Heart left ventricle (tissue), 16 donors: ENCODE results near the gene KRT8. TPM values are rescaled to one million over a fixed set of nuclear protein-coding genes. Genes with fewer than 3 reads are reported as not detected.
A peak's percentile ranks its signal among the peaks of the same experiment; 100 is the strongest.

Source experiments
- ATAC-seq, 4 donors: fragments of 200-7000 bp; cut with Tn5 transposase; one replicate each; pipeline ENCODE4 v1.9.1; 2020 to 2022; ENCODE audit warnings: moderate library complexity in 4 of 4, mild to moderate bottlenecking in 3 of 4, moderate number of reproducible peaks in 1 of 4
- DNase-seq, 5 donors: peaks; one replicate each; pipeline ENCODE4 v3.0.0-alpha.2; 2020
- H3K27ac ChIP-seq, 12 donors: fragments of 200-600 bp; sonication (generic) in 4 of 12; one replicate each; pipeline versions ENCODE4 v1.5.0 to v1.8.0; 2016 to 2022; ENCODE audit warnings: mild to moderate bottlenecking in 2 of 12
- H3K27me3 ChIP-seq, 9 donors: fragments of 200-600 bp; sonication (generic) in 2 of 9; one replicate each; pipeline versions ENCODE4 v1.5.1 to v1.8.0; 2016 to 2022; ENCODE audit warnings: mild to moderate bottlenecking in 3 of 9
- H3K36me3 ChIP-seq, 9 donors: fragments of 200-600 bp; sonication (generic) in 2 of 9; one replicate each; pipeline versions ENCODE4 v1.5.0 to v1.8.0; 2018 to 2022; ENCODE audit warnings: mild to moderate bottlenecking in 2 of 9
- H3K4me1 ChIP-seq, 12 donors: fragments of 200-600 bp; sonication (generic) in 4 of 12; one replicate each; pipeline versions ENCODE4 v1.5.0 to v1.8.0; 2016 to 2022; ENCODE audit warnings: mild to moderate bottlenecking in 3 of 12
- H3K4me3 ChIP-seq, 12 donors: fragments of 200-600 bp; sonication (generic) in 4 of 12; one replicate each; pipeline versions ENCODE4 v1.5.0 to v1.8.0; 2017 to 2022; ENCODE audit warnings: mild to moderate bottlenecking in 9 of 12, moderate library complexity in 4 of 12
- H3K9me3 ChIP-seq, 12 donors: fragments of 200-600 bp; sonication (generic) in 4 of 12; one replicate each; pipeline versions ENCODE4 v1.5.0 to v1.8.0; 2016 to 2022; ENCODE audit warnings: mild to moderate bottlenecking in 1 of 12
- CTCF ChIP-seq, 12 donors: fragments of 200-600 bp; sonication (generic) in 4 of 12; IDR thresholded peaks; one replicate each; pipeline versions ENCODE4 v1.5.0 to v1.8.0; 2018 to 2022; ENCODE audit warnings: antibody characterized with exemption in 12 of 12, mild to moderate bottlenecking in 5 of 12
- POLR2A ChIP-seq, 2 donors: fragments of 450-650 bp; IDR thresholded peaks; one replicate each; pipeline ENCODE4 v1.6.1; 2017; ENCODE audit warnings: antibody characterized with exemption in 2 of 2, mild to moderate bottlenecking in 2 of 2, moderate library complexity in 2 of 2
- WGBS, 4 donors: extraction: QIAGEN DNeasy Blood & Tissue Kit in 2 of 4; methylation state at CpG; one replicate each; pipeline versions ENCODE4 v1.1.5 to v1.1.7; 2013 to 2018; 5-methylcytosine and 5-hydroxymethylcytosine counted together
- intact Hi-C, 10 donors: fragments of 100-400 bp; cut with DNase I; formaldehyde crosslinking; loops; one replicate each; pipeline versions ENCODE4 v1.11.1 to v1.14.2; 2022
- polyA plus RNA-seq, 2 donors: library from polyadenylated mRNA; stranded (reverse); fragments of 200-250 nt; gene quantifications; one replicate each; pipeline ENCODE4 v1.2.3, GENCODE V29; 2013
- total RNA-seq, 9 donors: library from RNA; depleted of rRNA in 2 of 9; stranded (reverse); fragments of >200 nt in 2 of 9; fragmentation: NEBNext Ultra II Directional in 3 of 9; extraction: Animal tissue kit (Norgen Biotek cat#: 25700) in 3 of 9; gene quantifications; one replicate each; pipeline versions ENCODE4 v1.1.0 to v1.2.4, GENCODE V29; 2016 to 2023
- donor health status: ischemic (EF 13 %, LVEDD 7.1; RV severe dilation, severe dysfunction).
- donor health status: healthy with polysubstance abuse.
- donor health status: DM: no; HTN: yes; CAD: no.
- donor health status: DM: no; HTN: no; CAD: no.
- donor health status: ischemic (EF 25% LVEDD 6.9; RV normal size, moderate dysfunction).
- donor health status: ischemic (EF 25% LVEDD 5.7; RV mildly dilated, moderate dysfunction).
- donor health status: healthy.
- donor health status: DM: yes; HTN: yes; CAD: no.
- donor health status: ischemic (EF 35%, LVEDD 5.7; RV mildly dilated, moderate dysfunction).
- donor health status: nonischemic (EF 11% LVEDD 7.7; RV severe dilation, severe dysfunction).
- donor health status: DM: yes; HTN: yes; CAD: no.
- donor health status: PGD.
- donor health status: ischemic (EF 29% LVEDD 5.4; RV normal size, mild dysfunction).
- donor health status: nonischemic (EF 23%, LVEDD 6.1; RV moderate dilation, normal function).

KRT8 gene
- total and polyA plus RNA-seq, 11 donors = 79.9 to 227 (median 127) TPM

- Histone ChIP-seq H3K27ac (no peak overlapping the region), H3K36me3 (no peaks in the 10 kb centered on the region), H3K27me3 (no peaks in the 10 kb centered on the region), H3K4me1 (peaks cover 0 to 23% (median 5%) of the 10 kb centered on the region in 12 donors), H3K9me3 (no peaks in the 10 kb centered on the region), H3K4me3 (no peak overlapping the region)
- no peak for ATAC-seq
- WGBS, 4 donors = 93 to 97% (median 95%) methylated on average over 5 of the region's 5 CpGs
- intact Hi-C loops = loop anchor here in 4 of 10 donors (5.0 to 10.0 kb wide), 5 partner anchors 192 to 495 kb away; no protein-coding TSS in a partner anchor
- TF ChIP-seq CTCF (IDR thresholded peaks at IDR 0.05) (no peak), POLR2A (IDR thresholded peaks at IDR 0.05) (no peak)
- DNase-seq = no peak
Measured at GRCh38 chr12:52867152-52867551, 37.7 kb downstream of the KRT8 start.

GRCh38 chr12:52865090-52865944, 39.6 kb downstream of the KRT8 start:
- Histone ChIP-seq H3K4me1 (peaks cover 0 to 5% (median 0%) of the 10 kb centered on the region in 12 donors), H3K27me3 (no peaks in the 10 kb centered on the region), H3K9me3 (no peaks in the 10 kb centered on the region), H3K36me3 (no peaks in the 10 kb centered on the region), H3K4me3 (no peak overlapping the region), H3K27ac (no peak overlapping the region)
- intact Hi-C loops = loop anchor here in 4 of 10 donors (5.0 to 10.0 kb wide), 5 partner anchors 191 to 493 kb away; no protein-coding TSS in a partner anchor
- 42 to 51% (median 48%) methylated on average over 10 of the region's 10 CpGs for WGBS, 4 donors
- ATAC-seq (peak in 3 of 4 donors; percentile 59 to 75 (median 62)), DNase-seq (peak; percentile 43 to 77 (median 61))
- TF ChIP-seq POLR2A (IDR thresholded peaks at IDR 0.05) = no peak
- peak; percentile 56 to 80 (median 73) for TF ChIP-seq CTCF (IDR thresholded peaks at IDR 0.05)

- DNase-seq = no peak
- ATAC-seq = no peak
- Histone ChIP-seq H3K4me1 (peaks cover 0 to 9% (median 0%) of the 10 kb centered on the region in 12 donors), H3K9me3 (no peaks in the 10 kb centered on the region), H3K4me3 (no peak overlapping the region), H3K27ac (no peak overlapping the region), H3K27me3 (peaks cover 0 to under 1% (median 0%) of the 10 kb centered on the region in 9 donors), H3K36me3 (no peaks in the 10 kb centered on the region)
- TF ChIP-seq CTCF (IDR thresholded peaks at IDR 0.05) (no peak), POLR2A (IDR thresholded peaks at IDR 0.05) (no peak)
- 64 to 82% (median 78%) methylated on average over 2 of the region's 2 CpGs for WGBS, 4 donors
- intact Hi-C loops = loop anchor here in 2 of 10 donors (10.0 kb wide), 2 partner anchors 187 to 197 kb away; no protein-coding TSS in a partner anchor
Measured at GRCh38 chr12:52862023-52862422, 42.9 kb downstream of the KRT8 start.

- intact Hi-C loops = loop anchor here in 2 of 10 donors (10.0 kb wide), 2 partner anchors 187 to 197 kb away; no protein-coding TSS in a partner anchor
- Histone ChIP-seq H3K4me1 (peaks cover 0 to 9% (median 0%) of the 10 kb centered on the region in 12 donors), H3K36me3 (no peaks in the 10 kb centered on the region), H3K27ac (no peak overlapping the region), H3K9me3 (no peaks in the 10 kb centered on the region), H3K27me3 (peaks cover 0 to 5% (median 0%) of the 10 kb centered on the region in 9 donors), H3K4me3 (no peak overlapping the region)
- ATAC-seq (no peak), DNase-seq (no peak)
- TF ChIP-seq POLR2A (IDR thresholded peaks at IDR 0.05) (no peak), CTCF (IDR thresholded peaks at IDR 0.05) (no peak)
- WGBS, 4 donors = 92 to 95% (median 93%) methylated on average over 7 of the region's 7 CpGs
Measured at GRCh38 chr12:52861511-52861910, 43.4 kb downstream of the KRT8 start.
